GM20431 (cell line): ENCODE results near the gene DACH1.
"Not testable (repeated sequence)": the region's sequence is repeated elsewhere in the genome, so short reads cannot be mapped to it uniquely, and the experiment has no call there.

Experiments used
- in situ Hi-C: fragments of 300-500 bp; cut with MseI, MboI; formaldehyde crosslinking; loops from one replicate; pipeline ENCODE4 v1.15.0; 2020; ENCODE audit warnings: low sequenced_read_pairs; ENCODE audit not compliant: unreplicated experiment

Gene DACH1

DNA sequence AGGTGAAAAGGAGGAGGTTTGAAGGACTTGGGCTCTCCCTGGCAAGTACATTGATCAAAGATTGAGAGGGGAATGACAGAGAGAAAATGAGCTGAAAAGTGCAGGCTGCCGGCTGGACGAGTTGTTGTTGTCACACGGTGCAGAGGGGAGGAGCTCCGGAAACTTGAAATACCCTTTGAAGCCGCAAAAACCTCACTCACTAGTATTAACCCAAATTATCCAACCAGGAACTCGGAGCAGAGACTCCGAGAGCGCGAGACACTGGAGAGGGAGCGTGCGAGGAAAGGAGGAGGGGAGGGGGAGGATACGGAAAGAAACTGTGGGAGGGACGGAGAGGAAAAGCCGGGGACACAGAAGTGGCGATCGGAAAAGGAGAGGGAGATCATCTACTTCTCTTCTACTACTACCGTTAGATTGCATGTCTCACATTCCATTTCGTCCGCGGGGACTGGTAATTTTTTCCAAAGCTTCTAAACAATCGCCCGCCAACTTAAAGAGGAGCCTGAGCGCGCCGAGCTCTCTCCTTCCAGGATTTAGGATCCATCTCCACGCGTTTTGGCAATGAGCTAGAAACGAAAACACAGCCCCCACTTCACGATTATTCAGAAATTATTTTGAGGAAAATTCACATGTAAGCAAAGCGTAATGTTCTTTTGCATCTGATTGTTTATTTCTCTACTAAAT lies at the start of gene DACH1:
Gene DACH1, minus strand, starts transcription at position 74 of the 684 bp plus-strand sequence.
- in situ Hi-C loops = no loop called here

DNA sequence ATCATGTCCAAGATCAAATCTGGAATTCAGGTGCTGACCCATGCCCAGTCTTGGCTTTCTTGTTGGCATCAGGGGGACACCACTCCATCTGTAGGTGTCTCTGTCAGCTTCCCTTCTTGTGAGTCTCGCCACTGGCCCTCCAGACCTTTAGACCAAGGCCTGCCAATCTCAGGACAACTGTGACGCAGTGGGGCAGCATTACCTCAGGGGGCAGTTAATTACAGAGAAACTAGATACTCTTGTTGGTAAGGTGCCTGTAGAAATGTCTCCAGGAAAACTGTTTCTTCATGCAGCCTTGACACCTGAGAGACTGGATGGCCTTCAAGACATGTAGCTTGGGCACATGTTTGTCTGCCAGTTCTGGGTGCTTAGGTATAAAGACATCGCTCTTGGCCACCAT lies 46.7 kb upstream of the DACH1 start:
- in situ Hi-C loops = no loop called here

DNA sequence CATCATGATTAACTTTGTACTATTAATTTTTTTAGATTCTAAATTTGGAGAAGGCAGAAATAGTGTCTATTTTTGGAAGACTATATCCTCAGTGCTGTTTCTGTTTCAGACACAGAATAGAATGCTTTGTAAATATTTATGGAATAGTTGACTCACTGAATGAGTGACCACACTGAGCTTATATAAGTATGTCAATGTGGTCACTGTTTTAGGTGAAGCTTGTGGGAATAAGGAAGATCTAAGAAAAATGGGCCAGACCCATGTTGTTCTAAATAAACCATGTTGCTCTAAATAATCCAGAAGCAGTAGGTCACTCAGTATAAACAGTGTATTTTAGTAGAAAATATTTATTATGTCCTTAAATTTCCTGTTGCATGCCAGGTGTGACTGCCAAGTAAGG lies 45.5 kb upstream of the DACH1 start:
- in situ Hi-C loops = no loop called here

DNA sequence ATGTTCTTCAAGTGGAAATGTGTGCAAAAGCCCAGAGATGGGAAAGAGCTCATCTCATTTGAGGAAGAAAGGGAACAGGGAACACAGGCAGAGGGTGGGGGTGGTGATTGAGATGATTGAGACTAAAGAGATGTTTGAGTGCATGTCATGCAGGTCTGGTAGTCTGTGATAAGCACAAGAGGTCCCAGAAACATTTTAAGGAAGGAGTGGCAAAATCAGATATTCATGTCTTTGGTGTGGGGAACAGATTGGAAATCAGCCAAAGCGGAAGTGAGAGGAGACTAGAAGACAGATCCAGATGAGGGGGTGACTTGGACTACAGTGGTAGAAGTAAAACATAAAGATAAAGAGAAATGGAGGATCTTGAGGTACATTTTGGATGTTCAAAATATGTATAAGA lies 39.4 kb upstream of the DACH1 start:
- in situ Hi-C loops = no loop called here

DNA sequence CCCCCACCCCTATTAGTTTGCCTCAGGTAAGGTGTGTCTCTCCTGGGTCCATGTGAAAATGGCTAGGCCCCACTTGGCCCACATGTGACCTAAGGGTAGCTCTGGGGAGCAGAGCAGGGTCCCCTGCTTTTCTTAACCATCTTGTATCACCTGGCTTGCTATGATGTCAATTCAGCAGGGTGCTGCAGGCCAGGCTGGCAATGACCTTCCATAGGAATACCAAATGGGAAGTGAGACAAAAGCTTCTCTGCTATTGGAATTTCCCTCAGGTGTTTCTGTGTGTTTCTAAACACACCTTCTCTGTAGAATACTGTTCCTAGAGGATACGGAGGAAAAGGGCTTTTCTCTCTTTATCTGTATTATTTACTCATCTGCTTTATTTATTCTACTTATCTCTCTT lies 35.7 kb upstream of the DACH1 start:
- in situ Hi-C loops = no loop called here

DNA sequence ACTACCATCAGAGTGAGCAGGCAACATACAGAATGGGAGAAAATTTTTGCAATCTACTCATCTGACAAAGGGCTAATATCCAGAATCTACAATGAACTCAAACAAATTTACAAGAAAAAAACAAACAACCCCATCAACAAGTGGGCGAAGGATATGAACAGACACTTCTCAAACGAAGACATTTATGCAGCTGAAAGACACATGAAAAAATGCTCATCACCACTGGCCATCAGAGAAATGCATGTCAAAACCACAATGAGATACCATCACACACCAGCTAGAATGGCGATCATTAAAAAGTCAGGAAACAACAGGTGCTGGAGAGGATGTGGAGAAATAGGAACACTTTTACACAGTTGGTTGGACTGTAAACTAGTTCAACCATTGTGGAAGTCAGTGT lies 26.5 kb upstream of the DACH1 start:
- in situ Hi-C loops = not testable (repeated sequence)

DNA sequence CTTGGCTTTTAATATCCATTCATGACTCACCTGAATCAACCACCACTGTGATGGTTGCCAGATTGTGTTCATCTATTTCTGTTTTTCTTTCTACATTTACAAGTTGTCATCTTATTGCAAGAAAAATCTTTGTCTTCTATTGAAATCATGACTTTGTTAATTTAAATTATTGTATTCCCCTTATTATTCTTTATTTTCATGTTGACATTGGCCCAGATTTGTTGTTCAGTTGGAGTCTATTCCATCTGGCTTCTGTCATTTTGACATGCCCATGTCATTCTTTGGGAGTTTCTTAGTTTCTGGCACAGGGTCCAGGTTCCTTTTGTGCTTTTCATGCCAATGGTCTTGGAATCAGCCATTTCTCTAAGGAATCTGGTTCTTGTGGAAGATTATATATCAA lies 19.9 kb upstream of the DACH1 start:
- in situ Hi-C loops = no loop called here

DNA sequence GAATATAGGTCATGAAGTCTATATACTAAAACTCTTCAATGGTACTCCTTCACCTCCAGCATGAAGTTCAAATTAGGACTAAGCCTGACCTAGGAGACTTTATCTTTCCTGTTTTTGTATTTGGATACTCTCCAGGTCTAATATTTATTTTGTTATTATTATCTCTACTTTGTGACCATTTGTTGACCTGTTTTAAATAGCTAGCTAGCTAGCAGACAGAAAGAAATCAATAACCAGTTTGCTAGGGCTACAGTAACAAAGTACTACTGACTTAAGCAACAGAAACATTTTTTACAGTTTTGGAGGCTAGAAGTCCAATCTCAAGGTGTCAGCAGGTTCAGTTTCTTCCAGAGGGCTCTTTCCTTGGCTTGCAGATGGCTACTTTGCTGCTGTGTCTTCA lies 15.1 kb upstream of the DACH1 start:
- in situ Hi-C loops = no loop called here

DNA sequence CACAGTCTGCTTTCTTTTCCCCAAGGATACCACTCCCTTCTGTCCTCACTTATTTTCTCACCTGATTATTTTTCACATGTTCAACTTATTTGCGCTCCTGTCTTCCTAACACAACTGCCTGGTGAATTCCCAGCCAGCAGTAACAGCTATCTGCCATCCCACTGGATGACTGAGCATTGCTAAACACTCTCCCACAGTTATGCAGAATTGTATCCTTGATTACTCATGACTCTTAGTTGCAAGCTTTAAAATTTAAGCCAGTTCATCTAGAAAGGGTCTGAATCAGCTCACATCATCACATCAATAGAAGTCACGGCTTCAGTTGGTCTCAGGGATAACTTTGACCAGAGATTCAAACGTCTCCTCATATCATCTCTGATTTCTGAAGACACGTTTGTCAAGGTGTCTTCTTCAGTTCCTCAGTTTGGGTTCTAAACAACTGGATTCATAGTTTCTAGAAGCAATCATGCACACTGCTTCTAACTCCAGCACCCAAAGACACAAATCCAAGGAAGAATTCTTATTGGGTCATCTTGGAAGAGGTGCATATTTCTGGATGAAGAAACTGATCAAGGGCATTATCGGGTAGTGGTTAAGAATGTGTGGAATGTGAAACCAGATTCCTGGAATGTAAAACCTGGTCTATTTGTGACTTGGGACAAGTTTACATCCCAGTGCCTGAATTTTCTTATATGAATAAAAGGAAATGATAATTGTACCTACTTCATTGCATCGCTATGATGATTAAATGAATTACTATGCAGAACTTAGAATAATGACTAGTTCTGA lies 13.9 kb upstream of the DACH1 start:
- in situ Hi-C loops = no loop called here

DNA sequence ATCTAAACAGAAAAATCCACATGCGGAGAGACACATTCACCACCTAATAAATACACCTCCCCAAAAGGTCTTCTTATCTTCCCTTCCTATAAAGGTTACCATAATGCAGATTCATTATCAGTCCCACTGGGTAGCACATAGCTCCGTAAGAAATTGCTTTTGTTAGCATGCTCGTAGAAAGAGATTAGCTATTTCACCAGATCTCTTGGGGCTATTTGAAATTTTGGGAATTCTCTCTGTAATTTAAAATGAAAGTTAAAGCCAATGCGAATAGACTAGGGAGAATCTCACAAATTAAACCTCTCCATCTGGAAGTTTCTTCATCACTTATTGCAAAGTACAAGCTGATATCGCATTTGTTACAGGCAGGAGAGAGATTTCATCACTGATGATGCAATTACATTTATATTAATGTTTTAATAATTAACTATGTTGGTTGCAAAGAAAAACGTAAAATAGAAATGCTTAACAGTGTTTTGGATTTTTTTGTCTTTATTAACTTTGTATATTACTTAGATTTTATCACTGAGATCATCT lies 12.9 kb upstream of the DACH1 start:
- in situ Hi-C loops = no loop called here

DNA sequence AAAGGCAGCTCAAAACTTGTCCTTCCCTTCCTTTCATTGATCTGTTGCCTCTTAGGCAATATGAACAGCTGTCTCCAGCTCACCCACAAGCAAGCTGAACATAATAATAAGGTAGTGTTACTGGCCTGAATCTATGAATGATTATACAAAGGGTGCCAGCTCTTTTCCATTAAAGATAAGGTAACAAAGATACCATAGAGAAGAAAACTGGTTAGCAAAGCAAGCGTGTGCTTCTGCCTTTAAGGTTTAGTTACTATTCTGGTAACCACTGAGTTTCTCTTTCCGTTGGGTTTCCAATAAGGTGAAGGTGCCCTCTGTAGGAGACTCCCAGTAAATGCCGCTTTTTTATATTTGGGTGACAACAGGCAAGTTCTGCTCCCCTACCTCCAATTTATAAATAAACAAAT lies 12.1 kb upstream of the DACH1 start:
- in situ Hi-C loops = no loop called here

DNA sequence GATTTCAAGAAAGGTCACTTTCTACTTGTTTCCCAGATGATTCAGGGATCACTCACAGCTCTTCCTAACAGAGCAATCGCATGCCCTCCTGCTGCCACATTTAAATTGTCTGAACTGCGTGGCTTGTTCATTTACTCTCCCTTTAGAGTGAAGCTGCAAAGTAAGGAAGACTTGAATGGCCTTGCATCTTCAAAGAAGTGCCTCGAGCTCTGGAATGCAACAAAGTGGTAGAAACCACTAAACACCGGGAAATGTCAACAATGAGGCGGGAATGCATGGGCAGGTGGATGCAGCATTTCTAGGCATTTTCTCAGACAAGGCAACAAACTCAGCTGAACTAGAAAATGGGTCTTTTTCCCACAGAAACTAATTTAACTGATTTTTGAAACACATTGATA lies 10.3 kb upstream of the DACH1 start:
- in situ Hi-C loops = no loop called here

DNA sequence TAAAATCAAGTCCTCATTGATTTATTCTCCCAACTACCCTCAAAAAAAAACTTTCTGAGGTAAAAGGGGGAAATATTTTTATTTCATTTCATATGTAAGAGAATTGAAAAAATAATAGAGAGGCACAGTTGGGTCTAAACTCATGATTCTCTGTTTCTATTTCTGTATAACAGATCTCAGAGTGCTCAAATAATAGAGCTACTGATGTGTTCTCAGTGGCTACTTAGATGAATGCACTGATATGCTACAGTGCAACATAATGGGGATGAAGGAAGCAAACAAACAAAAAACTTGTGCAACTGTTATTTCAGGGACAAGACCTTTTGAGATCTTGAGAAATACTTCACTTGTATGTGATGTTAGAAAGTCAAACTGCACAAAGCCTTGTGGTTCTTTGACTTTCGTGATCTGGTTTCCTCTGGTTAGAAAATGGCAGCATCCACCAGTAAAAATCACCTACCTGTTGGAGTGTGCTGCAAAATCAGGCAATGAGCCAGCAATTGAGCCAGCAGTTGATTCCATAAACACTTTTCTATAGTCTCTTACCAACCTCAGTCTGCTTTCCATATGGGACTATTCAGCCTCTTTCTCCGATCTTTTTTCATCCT lies 9.7 kb upstream of the DACH1 start:
- in situ Hi-C loops = no loop called here

DNA sequence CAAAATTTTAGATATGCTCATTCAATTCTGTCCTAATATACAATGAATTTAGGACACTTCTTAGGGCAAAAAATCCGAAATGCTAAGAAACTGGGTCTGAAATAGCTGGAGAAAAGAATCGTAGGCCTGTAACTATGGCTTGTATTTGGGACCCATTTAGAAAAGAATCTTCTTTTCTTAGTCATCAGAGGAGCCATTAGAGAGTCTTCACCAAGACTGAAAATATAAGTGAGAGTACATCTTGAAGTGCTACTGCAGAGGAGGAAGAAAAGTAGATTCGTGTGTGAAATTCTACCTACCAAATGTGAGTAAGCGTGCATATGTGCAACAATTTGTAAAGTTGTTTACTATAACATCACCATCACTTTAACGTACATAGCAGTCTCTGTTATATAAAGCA lies 8.8 kb upstream of the DACH1 start:
- in situ Hi-C loops = no loop called here

DNA sequence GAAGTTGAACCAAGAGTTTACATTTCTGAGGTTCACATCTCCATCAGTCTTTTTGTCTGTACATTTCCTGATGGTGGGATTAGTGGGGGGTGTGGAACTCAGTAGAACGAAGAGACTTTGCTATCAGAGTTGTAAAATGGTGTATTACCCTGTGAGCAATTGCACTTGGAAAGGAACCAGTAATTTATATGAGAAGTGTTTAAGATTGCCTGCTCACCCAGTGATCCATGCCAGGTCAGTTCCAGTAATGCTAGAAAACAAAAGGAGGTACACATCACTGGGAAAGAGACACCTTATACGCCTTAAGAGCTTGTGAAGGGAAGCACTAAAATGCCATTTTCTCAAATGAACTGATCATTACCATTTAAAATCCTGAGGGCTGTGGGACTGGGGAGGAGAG lies 7.5 kb upstream of the DACH1 start:
- in situ Hi-C loops = no loop called here

DNA sequence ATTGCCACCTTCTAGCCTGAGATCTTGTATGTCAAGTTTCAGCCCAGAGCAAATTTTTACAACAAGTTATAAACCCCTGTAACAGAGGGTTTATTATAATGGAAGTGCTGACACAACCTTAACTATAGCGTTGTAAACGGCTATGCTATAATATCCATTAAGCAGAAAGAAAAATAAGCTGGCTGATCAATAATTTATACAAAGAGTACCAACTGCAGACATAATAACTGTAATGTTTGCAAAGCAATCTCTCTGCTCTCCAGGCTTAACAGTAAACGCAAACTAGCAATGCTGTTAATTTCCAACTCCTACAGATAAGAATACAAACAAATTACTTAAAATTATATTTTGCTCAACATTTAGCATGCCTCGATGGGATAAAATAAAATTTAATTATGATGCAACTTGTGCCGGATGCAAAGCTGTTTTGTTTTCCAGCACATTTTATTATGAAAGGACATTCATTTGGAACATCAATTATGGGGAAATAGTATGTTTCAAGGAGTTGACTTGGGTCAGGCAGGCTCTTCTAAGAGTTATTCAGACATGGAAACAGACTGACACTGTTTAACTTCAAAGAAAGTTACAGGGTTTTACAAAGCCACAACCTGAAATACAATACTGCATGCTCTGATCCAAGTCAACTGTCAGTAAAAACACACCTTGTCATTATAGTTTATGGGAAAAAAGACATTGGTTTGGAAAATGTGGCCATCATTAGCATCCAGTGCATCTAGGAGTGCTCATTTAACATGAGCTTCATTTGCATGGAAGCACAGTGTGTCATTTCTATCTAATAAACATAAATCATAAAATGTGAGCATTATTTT lies 6.6 kb upstream of the DACH1 start:
- in situ Hi-C loops = no loop called here

DNA sequence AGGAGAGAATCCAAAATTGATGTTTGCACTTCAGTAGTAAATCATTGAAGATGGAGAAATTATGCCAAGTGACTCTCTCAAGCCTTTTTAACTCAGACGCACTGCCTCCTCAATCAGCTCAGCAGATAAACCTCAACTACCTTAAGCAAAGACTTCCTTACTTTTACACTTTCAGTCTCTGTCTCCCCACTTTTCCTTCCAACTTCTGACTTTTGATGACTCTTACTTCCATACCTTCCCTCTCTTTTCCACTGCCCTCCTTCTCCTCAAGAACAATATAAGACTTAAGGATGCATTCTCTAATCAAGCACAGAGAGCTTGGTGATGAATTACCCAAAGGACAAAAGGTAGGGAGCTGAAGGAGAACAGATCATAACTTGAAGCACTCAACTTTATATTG lies 4.8 kb upstream of the DACH1 start:
- in situ Hi-C loops = no loop called here

DNA sequence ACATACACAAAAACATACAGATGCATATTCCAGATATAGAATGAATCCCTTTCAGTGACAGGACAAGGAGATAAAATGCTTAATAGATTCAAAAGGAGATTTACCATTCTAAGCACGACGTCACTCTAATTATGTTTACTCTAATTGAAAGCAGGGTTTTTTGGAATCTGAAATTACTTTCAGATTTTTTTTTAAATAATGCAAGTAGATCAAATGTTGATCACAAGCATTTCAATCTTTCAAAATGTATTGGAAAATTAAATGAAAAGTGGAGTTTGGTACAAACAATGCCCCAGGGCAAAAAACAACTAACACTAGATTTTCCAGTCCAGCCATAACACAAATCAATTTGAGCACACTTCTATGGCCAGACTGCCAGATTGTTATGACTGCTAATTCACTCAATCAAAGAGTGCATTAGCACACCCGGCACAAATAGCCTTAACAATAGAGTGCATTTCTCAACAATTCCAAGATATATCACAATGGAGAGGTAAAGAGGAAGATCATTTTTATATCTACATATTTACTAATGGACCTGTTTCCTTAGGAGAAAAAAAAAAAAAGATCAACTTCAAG lies 4.3 kb upstream of the DACH1 start:
- in situ Hi-C loops = no loop called here

DNA sequence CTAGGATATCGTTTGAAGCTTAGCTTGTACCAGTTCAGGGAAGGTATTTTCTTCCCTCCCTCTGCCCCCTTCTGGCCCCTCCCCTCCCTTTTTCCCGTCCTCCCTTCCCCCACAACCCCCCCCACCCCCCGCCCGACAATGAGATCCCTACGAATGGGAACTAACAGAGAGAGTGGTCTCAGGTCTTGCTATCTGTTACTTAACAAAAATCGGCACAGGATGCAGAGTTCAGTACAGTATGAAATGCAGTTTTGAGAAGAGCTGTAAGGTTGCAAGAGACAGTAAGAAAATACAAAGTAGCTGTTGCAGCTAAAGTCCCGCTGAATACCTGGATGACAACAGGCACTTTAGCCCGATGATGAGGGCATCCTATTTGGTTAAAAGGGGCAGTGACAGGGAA lies 3.1 kb upstream of the DACH1 start:
- in situ Hi-C loops = no loop called here

DNA sequence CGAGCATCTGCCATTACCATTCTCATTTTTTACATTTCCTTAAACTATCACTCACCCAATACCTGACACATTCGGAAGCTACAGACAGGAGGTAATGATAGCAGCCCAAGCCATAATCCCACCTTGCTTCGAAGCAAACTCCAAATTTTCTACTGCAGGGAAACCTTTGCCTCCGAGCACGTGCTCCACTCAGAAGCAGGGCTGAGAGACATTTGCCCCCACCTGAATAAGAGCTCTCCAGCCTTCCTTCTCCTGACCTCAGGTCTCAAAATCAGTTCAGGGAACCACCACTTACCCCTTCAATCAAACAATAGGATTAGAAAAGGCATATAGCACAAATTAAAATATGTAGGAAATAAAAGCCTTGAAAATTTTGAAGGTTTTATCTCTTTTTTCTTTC lies 2.3 kb upstream of the DACH1 start:
- in situ Hi-C loops = no loop called here
